Activated CD8-positive, alpha-beta T cell treated with anti-CD3 and anti-CD28 coated beads for 36 hours (primary cell): ENCODE measurements around the gene CDK5. TPM values are rescaled to one million over a fixed set of nuclear protein-coding genes. Genes with fewer than 3 reads are reported as not detected.

Experiments
- ATAC-seq: fragments of 200-7000 bp; cut with Tn5 transposase; one replicate; pipeline ENCODE4 v1.10.0; 2021; ENCODE audit warnings: mild to moderate bottlenecking, moderate library complexity
- CTCF ChIA-PET: fragments of 350-600 bp; sonication (Branson Sonifier 250); formaldehyde crosslinking; loops from one replicate; lab custom pipeline; 2021; ENCODE audit warnings: antibody characterized with exemption; lab: Charles Lee
- POLR2A ChIA-PET: fragments of 350-600 bp; sonication (Branson Sonifier 250); formaldehyde crosslinking; loops from one replicate; lab custom pipeline; 2021; ENCODE audit warnings: antibody characterized with exemption; lab: Charles Lee
- DNase-seq: peaks from one replicate; pipeline ENCODE4 v3.0.0-alpha.2; 2020
- H3K27ac Mint-ChIP-seq: one replicate; pipeline ENCODE4 v1.8.0; 2021; ENCODE audit warnings: mild to moderate bottlenecking, mixed read lengths
- H3K27me3 Mint-ChIP-seq: one replicate; pipeline ENCODE4 v1.8.0; 2021; ENCODE audit warnings: mixed read lengths
- H3K36me3 Mint-ChIP-seq: one replicate; pipeline ENCODE4 v1.8.0; 2021; ENCODE audit warnings: low read depth, mixed read lengths
- H3K4me1 Mint-ChIP-seq: one replicate; pipeline ENCODE4 v1.8.0; 2021; ENCODE audit warnings: low read depth, mixed read lengths
- H3K4me3 Mint-ChIP-seq: one replicate; pipeline ENCODE4 v1.8.0; 2021; ENCODE audit warnings: mild to moderate bottlenecking, moderate library complexity, mixed read lengths
- H3K9me3 Mint-ChIP-seq: one replicate; pipeline ENCODE4 v1.8.0; 2021; ENCODE audit warnings: mixed read lengths
- CTCF ChIP-seq: fragments of 200-600 bp; IDR thresholded peaks from one replicate; pipeline ENCODE4 v1.8.0; 2022; ENCODE audit warnings: antibody characterized with exemption, mild to moderate bottlenecking
- intact Hi-C: fragments of 100-400 bp; cut with micrococcal nuclease; formaldehyde crosslinking; loops from one replicate; pipeline ENCODE4 v1.10.0; 2022
- total RNA-seq, 2 experiments: library from RNA; stranded (reverse); gene quantifications; one replicate each; pipeline ENCODE4 v1.2.3, GENCODE V29; 2021

CDK5 gene
- total RNA-seq, 2 experiments from 2014 or later = 9.9 to 10.4 TPM

- Mint-ChIP-seq H3K27me3 (no peaks in the 10 kb centered on the region), H3K9me3 (no peaks in the 10 kb centered on the region), H3K4me1 (peaks cover 49% of the 10 kb centered on the region), H3K27ac (peak overlapping the region; percentile 86), H3K36me3 (peaks cover 2% of the 10 kb centered on the region), H3K4me3 (peak overlapping the region; percentile 77)
- ATAC-seq = peak; percentile 53
- ChIA-PET CTCF (interaction anchor here (0.7 to 4.3 kb wide), 19 partner anchors 9 to 190 kb away, joined by 3 to 58 read pairs (median 6); partner anchors contain the start of gene ABCB8), POLR2A (interaction anchor here (1.0 to 2.5 kb wide), 6 partner anchors 9 to 75 kb away, joined by 3 to 18 read pairs (median 4); partner anchors contain the start of gene TMUB1)
- DNase-seq = peak; percentile 83
- intact Hi-C loops = no loop called here
- TF ChIP-seq CTCF = peak; percentile 83
Measured at GRCh38 chr7:151008511-151009323, 49.0 kb downstream of the CDK5 start.

- peak; percentile 29 for ATAC-seq
- Mint-ChIP-seq H3K4me3 (peak overlapping the region; percentile 77), H3K27ac (peak overlapping the region; percentile 86)
Measured at GRCh38 chr7:151008143-151008510, 49.6 kb downstream of the CDK5 start.

GRCh38 chr7:151007469-151007898, 50.2 kb downstream of the CDK5 start:
- CTCF ChIA-PET = interaction anchor here (0.7 to 4.3 kb wide), 11 partner anchors 9 to 160 kb away, joined by 3 to 58 read pairs (median 10); partner anchors contain the start of gene ABCB8
- Mint-ChIP-seq H3K36me3 (no peaks in the 10 kb centered on the region), H3K9me3 (no peaks in the 10 kb centered on the region), H3K27ac (no peak overlapping the region), H3K4me3 (peak overlapping the region; percentile 77), H3K4me1 (peaks cover 40% of the 10 kb centered on the region), H3K27me3 (no peaks in the 10 kb centered on the region)
- ATAC-seq = no peak
- POLR2A ChIA-PET = interaction anchor here (0.6 to 2.5 kb wide), 5 partner anchors 11 to 546 kb away, joined by 3 to 18 read pairs (median 4); no protein-coding TSS in a partner anchor
- intact Hi-C loops = no loop called here
- DNase-seq = no peak
- TF ChIP-seq CTCF = no peak

More at GRCh38 chr7:151008143-151008510, 49.6 kb downstream of the CDK5 start:
- CTCF ChIA-PET = interaction anchor here (0.7 to 4.3 kb wide), 15 partner anchors 9 to 189 kb away, joined by 3 to 58 read pairs (median 6); partner anchors contain the start of gene ABCB8
- H3K36me3 Mint-ChIP-seq = no peaks in the 10 kb centered on the region
- intact Hi-C loops = no loop called here
- H3K27me3 Mint-ChIP-seq = no peaks in the 10 kb centered on the region
- peaks cover 46% of the 10 kb centered on the region for H3K4me1 Mint-ChIP-seq
- peak; percentile 26 for DNase-seq
- TF ChIP-seq CTCF = no peak
- POLR2A ChIA-PET = interaction anchor here (0.6 to 2.5 kb wide), 8 partner anchors 9 to 547 kb away, joined by 3 to 18 read pairs (median 3); partner anchors contain the start of gene TMUB1
- H3K9me3 Mint-ChIP-seq = no peaks in the 10 kb centered on the region

- no peaks in the 10 kb centered on the region for H3K27me3 Mint-ChIP-seq
- no peak overlapping the region for H3K27ac Mint-ChIP-seq
- ChIA-PET POLR2A (interaction anchor here (1.7 to 1.9 kb wide), 2 partner anchors 12 kb away, joined by 5 to 7 read pairs; no protein-coding TSS in a partner anchor), CTCF (interaction anchor here (0.8 to 4.3 kb wide), 8 partner anchors 11 to 98 kb away, joined by 3 to 58 read pairs (median 3); partner anchors contain the start of gene ABCB8)
- DNase-seq (no peak), ATAC-seq (no peak)
- peaks cover 34% of the 10 kb centered on the region for H3K4me1 Mint-ChIP-seq
- H3K36me3 Mint-ChIP-seq = no peaks in the 10 kb centered on the region
- intact Hi-C loops = no loop called here
- no peak for TF ChIP-seq CTCF
- H3K4me3 Mint-ChIP-seq = no peak overlapping the region
- no peaks in the 10 kb centered on the region for H3K9me3 Mint-ChIP-seq
Measured at GRCh38 chr7:151006590-151007300, 51.0 kb downstream of the CDK5 start.
